HG03520 (cell line): ENCODE measurements around the gene CAMK1D.
"Not testable (repeated sequence)": the region's sequence is repeated elsewhere in the genome, so short reads cannot be mapped to it uniquely, and the experiment has no call there.

Experiments used
- ATAC-seq: cut with Tn5 transposase; IDR thresholded peaks from one replicate; pipeline ENCODE4 v1.9.1; 2021; ENCODE audit warnings: mild to moderate bottlenecking, moderate library complexity; ENCODE audit not compliant: unreplicated experiment

Gene CAMK1D

GRCh38 chr10:12340371-12340770 is 9.0 kb upstream of the CAMK1D start:
- ATAC-seq = no peak

GRCh38 chr10:12340937-12341336 is 8.4 kb upstream of the CAMK1D start:
- ATAC-seq = no peak

- no peak for ATAC-seq
Observed at GRCh38 chr10:12341526-12341925, 7.8 kb upstream of the CAMK1D start.

- ATAC-seq = no peak
Observed at GRCh38 chr10:12344375-12345110, 4.8 kb upstream of the CAMK1D start.

- ATAC-seq = no peak
Observed at GRCh38 chr10:12346707-12347106, 2.6 kb upstream of the CAMK1D start.

DNA sequence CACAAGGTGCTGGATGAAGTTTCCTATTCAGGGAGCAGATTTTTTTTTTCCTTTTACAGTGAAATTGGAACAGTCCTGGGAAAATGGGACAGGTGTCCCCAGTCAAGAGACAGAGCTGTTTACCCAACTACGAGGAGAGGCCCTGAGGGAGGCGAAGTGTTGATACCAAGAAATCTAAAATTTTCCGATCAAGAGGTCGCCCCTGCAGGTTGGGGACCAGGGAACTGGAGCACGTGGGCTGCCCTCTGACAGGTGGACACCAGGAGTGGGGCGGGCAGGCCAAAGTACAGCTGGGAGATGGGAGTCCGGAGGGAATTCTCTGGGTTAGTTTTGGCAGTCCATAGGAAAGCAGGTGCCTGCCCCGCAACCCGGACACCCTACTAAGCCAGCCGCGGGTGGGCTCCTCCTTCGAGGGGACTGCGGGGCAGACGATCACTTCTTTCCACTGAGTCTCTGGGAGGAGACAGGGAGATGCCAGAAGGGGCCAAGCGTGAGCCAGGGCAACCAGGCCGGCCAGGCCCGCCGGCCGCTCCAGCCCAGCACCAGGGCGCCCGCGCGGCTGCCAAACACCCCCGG is 965 bp upstream of the CAMK1D start:
- no peak for ATAC-seq

- peak; percentile 31 for ATAC-seq
Observed at GRCh38 chr10:12349629-12350166, 351 bp downstream of the CAMK1D start.

GRCh38 chr10:12350167-12350872 is 973 bp downstream of the CAMK1D start:
- ATAC-seq = peak; percentile 43

GRCh38 chr10:12350925-12351324 is 1.6 kb downstream of the CAMK1D start:
- ATAC-seq = no peak

- ATAC-seq = no peak
Observed at GRCh38 chr10:12351447-12351846, 2.1 kb downstream of the CAMK1D start.

- no peak for ATAC-seq
Observed at GRCh38 chr10:12351889-12352288, 2.5 kb downstream of the CAMK1D start.

GRCh38 chr10:12353399-12354242 is 4.3 kb downstream of the CAMK1D start:
- ATAC-seq = no peak

- ATAC-seq = not testable (repeated sequence)
Observed at GRCh38 chr10:12354696-12355095, 5.3 kb downstream of the CAMK1D start.

DNA sequence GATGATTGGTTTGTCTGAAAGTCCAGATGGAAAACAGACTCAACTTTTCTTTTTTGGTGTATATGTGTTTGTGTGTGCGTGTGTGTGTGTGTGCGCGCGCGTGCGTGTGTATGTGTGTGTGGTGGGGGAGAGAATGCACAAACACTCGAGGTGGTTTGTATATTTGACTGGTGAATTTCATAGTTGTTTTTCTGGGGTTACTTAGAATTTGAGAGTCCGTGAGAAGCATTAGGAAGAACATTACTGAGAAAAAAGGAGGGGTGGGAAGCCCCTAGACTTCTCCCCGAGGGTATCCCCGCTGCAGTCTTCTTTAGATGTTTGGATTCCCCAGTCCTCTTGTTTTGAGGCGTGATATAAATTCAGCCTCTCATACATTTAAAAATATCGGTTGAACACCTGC is 6.0 kb downstream of the CAMK1D start:
- ATAC-seq = no peak

GRCh38 chr10:12357525-12358151 is 8.3 kb downstream of the CAMK1D start:
- no peak for ATAC-seq

- ATAC-seq = no peak
Observed at GRCh38 chr10:12358863-12359564, 9.7 kb downstream of the CAMK1D start.

- no peak for ATAC-seq
Observed at GRCh38 chr10:12360461-12360860, 11.1 kb downstream of the CAMK1D start.

DNA sequence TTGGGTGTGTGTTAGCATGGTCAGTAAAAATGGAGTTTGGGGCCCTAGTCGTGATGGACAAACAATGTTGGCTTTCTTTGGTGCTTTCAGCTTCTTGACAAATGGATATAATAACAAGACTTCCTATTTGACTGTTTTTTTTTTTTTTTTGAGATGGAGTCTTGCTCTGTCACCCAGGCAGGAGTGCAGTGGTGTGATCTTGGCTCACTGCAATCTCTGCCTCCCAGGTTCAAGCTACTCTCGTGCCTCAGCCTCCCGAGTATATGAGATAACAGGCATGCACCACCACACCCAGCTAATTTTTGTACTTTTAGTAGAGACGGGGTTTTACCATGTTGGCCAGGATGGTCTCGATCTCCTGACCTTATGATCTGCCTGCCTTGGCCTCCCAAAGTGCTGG is 11.8 kb downstream of the CAMK1D start:
- not testable (repeated sequence) for ATAC-seq

- ATAC-seq = no peak
Observed at GRCh38 chr10:12364559-12364958, 15.2 kb downstream of the CAMK1D start.

- ATAC-seq = no peak
Observed at GRCh38 chr10:12367272-12367671, 17.9 kb downstream of the CAMK1D start.
